Activated naive CD4-positive, alpha-beta T cell treated with Interleukin-2 at 50 U/mL for 16 hours (primary cell): ENCODE measurements around the gene CARD11.

Experiments
- DNase-seq: peaks from one replicate; pipeline ENCODE4 v3.0.0-alpha.2; 2020

CARD11 gene

GRCh38 chr7:2937701-2938513, 105.8 kb downstream of the CARD11 start:
- DNase-seq, result no peak

- no peak for DNase-seq
Observed at GRCh38 chr7:2936891-2937580, 106.6 kb downstream of the CARD11 start.

- no peak for DNase-seq
Observed at GRCh38 chr7:2936301-2936700, 107.4 kb downstream of the CARD11 start.

DNA sequence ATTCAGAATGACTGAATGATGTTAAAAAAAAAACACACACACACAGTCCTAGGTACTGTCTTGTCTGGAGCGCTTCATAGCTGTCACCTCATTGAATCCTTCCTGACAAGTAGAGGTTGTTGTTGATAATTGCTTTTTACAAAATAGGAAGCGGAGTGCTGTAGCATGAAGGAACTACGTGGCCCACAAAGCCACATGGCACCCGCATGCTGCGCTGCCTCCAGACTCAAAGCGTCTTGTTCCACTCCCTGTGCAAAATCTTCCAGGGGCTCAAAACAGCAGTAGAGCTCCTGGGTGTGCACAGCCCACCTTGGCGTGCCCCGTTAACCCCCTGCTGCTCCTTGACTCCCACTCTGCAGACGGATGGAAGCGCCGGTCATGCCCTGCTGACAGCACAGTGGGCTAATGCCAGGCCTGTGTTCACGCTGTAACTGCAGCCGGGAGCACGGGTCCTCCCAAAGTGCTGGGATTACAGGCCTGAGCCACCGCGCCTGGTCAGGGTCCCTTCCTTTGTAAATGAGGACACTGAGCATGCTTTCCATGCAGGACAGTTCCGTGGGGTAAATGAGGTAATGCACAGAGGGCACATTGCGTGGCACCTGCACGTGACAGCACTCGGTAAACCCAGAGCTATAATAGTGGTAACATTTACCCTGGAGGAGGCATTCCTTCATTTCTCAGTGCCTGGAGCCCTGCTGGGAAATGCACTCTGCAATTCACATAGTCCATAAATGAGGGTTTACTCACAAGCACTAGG, 108.5 kb downstream of the CARD11 start:
- DNase-seq, result no peak

GRCh38 chr7:2934211-2934731, 109.4 kb downstream of the CARD11 start:
- no peak for DNase-seq

DNA sequence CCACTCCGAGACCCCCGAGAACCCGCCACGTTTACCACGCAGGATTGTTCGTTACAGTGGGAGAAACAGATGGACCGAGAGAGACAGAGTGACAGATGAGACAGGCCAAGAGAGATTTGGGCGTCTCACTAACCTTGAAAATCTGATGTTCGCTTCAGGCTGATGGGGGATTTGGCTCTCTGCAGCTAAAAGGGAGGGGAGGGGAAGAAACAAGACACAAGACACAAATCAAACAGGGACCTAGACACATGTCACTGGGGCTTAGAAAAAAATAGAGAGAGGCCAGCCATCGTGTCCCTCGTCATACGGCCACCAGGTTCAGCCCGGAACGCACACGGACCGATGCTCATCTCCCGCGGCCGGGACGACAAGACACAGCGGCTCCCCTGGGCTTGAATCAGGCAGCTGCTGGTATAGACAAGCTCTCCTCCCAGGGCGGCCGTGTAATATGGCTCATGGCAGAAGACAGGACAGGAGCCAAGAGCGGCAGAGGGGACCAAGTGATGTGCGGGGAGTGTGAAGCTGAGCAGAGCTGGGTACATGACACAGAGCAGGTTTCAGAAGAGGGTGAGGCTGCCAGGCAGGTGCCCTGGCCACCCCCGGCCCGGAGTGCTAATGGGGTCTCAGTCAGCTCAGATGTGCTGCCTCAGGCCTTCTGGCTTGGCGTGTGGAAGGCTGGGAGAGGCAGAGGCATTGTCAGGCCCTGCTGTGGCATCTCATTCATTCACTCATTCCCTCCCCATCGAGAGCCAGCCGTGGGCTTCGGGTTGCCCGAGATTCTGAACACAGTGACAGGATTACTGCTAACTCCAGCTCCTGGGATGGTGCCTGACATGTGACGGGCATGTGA, 111.0 kb downstream of the CARD11 start:
- DNase-seq, result no peak

DNA sequence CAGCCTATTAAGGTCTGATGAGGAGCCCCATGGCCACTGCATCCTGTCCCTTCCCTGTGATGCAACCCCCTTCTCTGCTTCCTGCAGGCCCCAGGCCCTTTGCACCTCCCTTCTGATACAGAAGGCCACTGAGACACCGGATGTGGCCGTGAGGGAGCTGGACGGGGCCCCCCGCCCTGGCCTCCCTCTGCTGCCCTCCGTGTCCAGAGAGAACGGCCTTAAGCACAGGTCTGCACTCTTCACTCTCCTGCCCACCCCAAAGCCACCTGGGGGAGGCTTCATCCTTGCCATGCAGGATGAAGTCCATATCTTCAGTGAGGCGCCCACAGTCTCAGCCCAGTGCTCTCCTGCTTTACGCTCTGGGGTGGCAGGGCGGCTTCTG, 112.6 kb downstream of the CARD11 start:
- DNase-seq, result no peak

GRCh38 chr7:2930310-2931033, 113.2 kb downstream of the CARD11 start:
- no peak for DNase-seq

GRCh38 chr7:2929321-2930201, 114.1 kb downstream of the CARD11 start:
- DNase-seq, result no peak

- DNase-seq, result no peak
Observed at GRCh38 chr7:2928613-2929311, 114.9 kb downstream of the CARD11 start.

DNA sequence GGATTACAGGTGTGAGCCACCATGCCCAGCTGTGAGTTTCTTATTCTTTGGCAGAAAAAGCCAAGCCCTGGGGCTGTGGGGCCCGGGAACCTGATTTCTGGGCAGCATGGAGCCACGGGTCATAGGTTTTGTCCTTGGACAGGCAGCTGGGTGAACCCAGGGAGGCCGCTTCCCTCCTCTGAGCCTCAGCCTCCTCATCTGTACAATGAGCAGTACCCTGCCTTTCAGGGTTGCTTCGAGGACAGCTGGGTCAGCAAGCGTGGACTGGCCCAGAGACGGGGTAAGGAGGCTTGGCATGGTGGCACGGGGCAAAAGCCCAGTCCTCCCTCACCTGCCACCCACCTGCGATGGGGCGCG, 115.4 kb downstream of the CARD11 start:
- no peak for DNase-seq

DNA sequence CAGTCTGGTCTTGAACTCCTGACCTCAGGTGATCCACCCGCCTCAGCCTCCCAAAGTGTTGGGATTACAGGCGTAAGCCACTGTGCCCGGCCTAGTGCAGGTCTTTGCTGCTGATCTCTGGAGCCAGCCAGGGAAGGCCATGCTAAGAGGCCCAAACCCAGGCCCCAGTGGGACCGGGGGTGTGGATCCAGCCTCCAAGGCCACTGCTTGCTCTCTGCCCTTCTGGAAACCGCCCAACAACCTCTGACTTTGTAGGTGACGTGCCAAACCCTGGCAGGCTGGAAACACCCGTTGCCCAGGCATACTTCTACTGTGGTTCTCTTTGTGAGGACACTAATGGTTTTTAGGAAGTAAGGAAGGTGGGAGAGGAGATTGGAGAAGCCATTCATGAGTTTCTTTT, 116.1 kb downstream of the CARD11 start:
- DNase-seq, result no peak

GRCh38 chr7:2926896-2927405, 116.7 kb downstream of the CARD11 start:
- DNase-seq, result no peak

- no peak for DNase-seq
Observed at GRCh38 chr7:2926120-2926895, 117.4 kb downstream of the CARD11 start.

DNA sequence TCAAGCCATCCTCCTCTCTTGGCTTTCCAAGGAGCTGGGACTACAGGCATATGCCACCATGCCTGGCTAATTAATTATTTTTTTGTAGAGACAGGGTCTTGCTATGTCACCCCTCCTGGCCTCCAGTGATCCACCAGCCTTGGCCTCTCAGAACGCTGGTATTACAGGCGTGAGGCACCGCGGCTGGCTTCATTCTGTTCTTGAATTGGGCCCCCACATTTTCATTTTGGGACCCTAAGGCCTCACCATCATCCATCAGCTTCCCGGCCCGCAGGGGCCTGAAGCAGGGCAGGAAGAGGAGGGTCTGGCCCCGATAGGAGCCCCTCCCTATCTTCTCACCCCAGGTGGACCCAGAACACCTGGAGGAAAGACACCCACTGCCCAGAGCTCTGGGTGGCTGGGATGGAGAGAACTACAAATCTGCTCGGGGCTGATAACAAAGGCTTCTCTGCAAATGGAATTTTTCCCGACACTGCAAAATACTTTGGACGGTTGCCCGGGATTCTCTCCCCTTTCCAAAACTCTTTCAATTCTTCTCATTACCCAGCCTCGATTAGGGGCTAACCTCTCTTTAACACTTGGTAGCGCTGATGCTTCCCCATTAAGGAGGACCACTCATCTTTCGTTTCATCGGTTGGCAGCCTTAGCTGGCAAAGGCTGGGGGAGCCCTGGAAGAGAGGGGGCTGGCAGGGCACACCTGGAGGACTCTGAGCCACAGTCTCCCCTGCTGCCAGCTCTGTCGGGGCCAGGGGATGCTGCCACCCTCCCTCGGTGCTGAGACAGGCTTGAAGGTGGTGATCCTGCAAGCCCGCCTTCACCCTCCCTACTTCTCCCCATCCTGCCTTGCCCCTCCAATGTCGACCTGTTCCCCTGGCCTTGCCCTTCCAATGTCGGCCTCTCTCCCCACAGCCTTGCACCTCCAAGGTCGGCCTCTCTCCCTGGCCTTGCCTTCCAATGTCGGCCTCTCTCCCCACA, 118.5 kb downstream of the CARD11 start:
- no peak for DNase-seq

DNA sequence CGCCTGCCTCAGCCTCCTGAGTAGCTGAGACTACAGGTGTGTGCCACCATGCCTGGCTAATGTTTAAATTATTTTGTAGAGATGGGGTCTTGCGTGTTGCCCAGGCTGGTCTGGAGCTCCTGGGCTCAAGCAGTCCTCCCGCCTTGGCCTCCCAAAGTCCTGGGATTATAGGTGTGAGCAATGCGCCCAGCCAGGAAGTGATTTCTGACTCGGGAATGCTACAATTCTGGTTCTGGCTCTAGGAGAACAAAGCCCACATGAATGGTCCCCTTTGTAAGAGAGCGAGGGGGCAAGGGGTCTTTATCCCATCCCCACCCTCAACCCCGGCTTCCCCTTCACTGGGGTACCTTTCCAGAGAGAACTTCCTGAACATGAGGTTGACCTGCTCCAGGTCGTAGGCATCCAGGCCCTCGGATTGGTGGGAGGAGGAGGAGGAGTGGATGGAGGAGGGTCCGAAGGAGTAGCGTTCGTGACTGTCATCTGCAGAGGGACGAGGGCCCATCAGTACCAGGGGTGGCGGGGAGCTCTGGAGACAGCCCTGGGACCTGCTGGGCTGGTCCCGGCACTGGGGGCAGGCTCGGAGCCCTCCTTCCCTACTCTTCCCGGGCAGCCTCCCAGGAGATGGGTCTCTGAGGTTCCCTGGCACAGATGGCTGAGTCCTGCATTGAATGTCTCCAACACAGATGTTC, 119.6 kb downstream of the CARD11 start:
- DNase-seq, result no peak

DNA sequence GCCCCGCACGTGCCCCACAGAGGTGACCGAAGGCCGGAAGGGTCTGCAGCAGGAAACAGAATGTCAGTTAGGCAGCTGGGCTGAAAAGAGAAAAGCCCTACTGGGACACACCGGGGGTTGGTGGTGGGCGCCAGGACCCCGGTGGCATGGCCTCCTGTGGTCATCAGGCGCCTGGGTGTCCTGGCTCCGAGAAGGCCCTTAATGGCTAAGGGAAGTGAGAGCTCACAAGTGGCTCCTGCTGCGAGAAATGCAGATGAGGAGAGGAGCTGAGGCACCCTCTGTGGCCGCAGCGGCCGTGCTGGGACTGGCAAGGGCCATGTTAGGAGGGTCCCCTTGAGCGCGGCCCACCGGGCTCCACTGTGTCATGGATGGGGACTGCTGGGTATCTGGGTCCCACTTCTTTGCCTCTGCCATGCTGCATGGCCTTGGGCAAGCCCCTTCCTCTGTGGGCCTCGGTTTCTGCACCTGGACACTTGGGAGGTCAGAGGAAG, 120.3 kb downstream of the CARD11 start:
- DNase-seq, result no peak
